ENCODE results near the gene PFN4. TPM values are rescaled to one million over a fixed set of nuclear protein-coding genes. Genes with fewer than 3 reads are reported as not detected.
"Not testable (repeated sequence)": the region's sequence is repeated elsewhere in the genome, so short reads cannot be mapped to it uniquely, and the experiment has no call there.

Gene PFN4
- total and polyA plus RNA-seq, 2 of the 4 experiments (the other 2 are of a cell fraction) = 0.36 to 0.48 TPM

DNA sequence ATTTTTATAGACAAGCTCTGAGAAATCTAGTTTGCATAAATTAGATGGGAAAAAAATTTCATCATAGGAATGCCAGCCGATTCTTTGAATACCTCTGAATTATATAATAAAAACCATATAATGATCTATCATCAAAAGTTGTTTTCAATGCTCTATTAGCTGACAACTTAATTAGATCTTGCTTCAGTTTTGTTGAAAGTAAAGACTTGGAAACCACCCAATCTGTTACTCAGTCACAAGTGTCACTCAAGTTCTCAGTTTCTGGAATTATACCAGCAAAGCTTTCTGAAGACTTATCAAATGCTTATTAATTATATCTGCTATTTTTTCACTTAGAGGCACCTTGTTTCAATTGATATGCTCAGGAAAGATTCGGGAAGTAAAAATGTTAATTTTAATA, 21.1 kb downstream of the PFN4 start:
- CTCF ChIA-PET = no interaction called here
- Histone ChIP-seq H3K56ac (ENCODE audit: extremely low read depth, insufficient read depth, low read length) (no peak overlapping the region), H3K27me3 (ENCODE audit: control insufficient read depth, insufficient read depth, low read length) (no peaks in the 10 kb centered on the region), H2AK5ac (ENCODE audit: low read depth, low read length) (no peak overlapping the region), H3K14ac (replicated peaks; ENCODE audit: low read depth, low read length) (no peak overlapping the region), H3K36me3 (ENCODE audit: control insufficient read depth, insufficient read depth, low read length) (0 out of 2 replicates have a peak, but pooled peaks cover 2% of the 10 kb centered on the region), H2BK20ac (ENCODE audit: low read depth, low read length) (no peak overlapping the region), H2BK120ac (ENCODE audit: low read depth, low read length) (no peak overlapping the region), H3K9me3 (ENCODE audit: control insufficient read depth, insufficient read depth, low read length) (no peaks in the 10 kb centered on the region; the same call in 1 of the 2 replicates), H3K79me1 (ENCODE audit: low read depth in 1 of 2, low read length in 2 of 2) (no peaks in the 10 kb centered on the region), H3K9me1 (ENCODE audit: insufficient read depth, low read length) (no peaks in the 10 kb centered on the region), H3K4me1 (ENCODE audit: control insufficient read depth, insufficient read depth, low read length) (no peaks in the 10 kb centered on the region), H3K18ac (ENCODE audit: low read depth, low read length) (no peak overlapping the region), H3K9ac (ENCODE audit: low read depth, low read length) (no peak overlapping the region), H2AK9ac (replicated peaks; ENCODE audit: low read depth, low read length, poor library complexity) (no peak overlapping the region), H4K20me1 (ENCODE audit: insufficient read depth, low read length) (no peaks in the 10 kb centered on the region), H2BK5ac (ENCODE audit: low read depth, low read length, poor library complexity, severe bottlenecking) (no peak overlapping the region), H3K4me3 (ENCODE audit: insufficient read depth, low read depth, low read length) (no peak overlapping the region), H4K91ac (ENCODE audit: insufficient read depth, low read depth, low read length) (no peak overlapping the region), H3K23ac (ENCODE audit: low read depth, low read length) (no peak overlapping the region), H2AFZ (replicated peaks; ENCODE audit: low read length, poor library complexity) (no peak overlapping the region), H4K8ac (ENCODE audit: low read depth in 2 of 2, low read length in 2 of 2) (no peak overlapping the region), H3K4ac (ENCODE audit: low read depth, low read length) (no peak overlapping the region), H3K4me2 (ENCODE audit: low read depth, low read length) (no peak overlapping the region), H4K5ac (ENCODE audit: low read depth, low read length) (no peak overlapping the region), H2BK15ac (ENCODE audit: low read depth, low read length) (no peak overlapping the region), H3K27ac (ENCODE audit: insufficient read depth, low read length) (no peak overlapping the region)
- no peak for DNase-seq
- POLR2A ChIA-PET (ENCODE audit: unreplicated experiment) = no interaction called here
- in situ Hi-C loops (cut with MboI; ENCODE audit: low sequenced_read_pairs) (no loop called here), intact Hi-C loops (cut with micrococcal nuclease) (no loop called here), dilution Hi-C loops (cut with HindIII; ENCODE audit: low sequenced_read_pairs, unreplicated experiment) (no loop called here)
- no peak for ATAC-seq (ENCODE audit: low read depth)
- WGBS, 2 experiments (ENCODE audit: extremely low coverage in 2 of 2, insufficient read length in 1 of 2) = no CpG with 5 or more reads among the region's 2 CpGs
- BruUV-seq (replicated peaks) = no TSS peak
- TF ChIP-seq, protein P1, sequence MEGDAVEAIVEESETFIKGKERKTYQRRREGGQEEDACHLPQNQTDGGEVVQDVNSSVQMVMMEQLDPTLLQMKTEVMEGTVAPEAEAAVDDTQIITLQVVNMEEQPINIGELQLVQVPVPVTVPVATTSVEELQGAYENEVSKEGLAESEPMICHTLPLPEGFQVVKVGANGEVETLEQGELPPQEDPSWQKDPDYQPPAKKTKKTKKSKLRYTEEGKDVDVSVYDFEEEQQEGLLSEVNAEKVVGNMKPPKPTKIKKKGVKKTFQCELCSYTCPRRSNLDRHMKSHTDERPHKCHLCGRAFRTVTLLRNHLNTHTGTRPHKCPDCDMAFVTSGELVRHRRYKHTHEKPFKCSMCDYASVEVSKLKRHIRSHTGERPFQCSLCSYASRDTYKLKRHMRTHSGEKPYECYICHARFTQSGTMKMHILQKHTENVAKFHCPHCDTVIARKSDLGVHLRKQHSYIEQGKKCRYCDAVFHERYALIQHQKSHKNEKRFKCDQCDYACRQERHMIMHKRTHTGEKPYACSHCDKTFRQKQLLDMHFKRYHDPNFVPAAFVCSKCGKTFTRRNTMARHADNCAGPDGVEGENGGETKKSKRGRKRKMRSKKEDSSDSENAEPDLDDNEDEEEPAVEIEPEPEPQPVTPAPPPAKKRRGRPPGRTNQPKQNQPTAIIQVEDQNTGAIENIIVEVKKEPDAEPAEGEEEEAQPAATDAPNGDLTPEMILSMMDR (conservative IDR thresholded peaks at IDR 0.05; ENCODE audit: low read depth, low read length) = no peak
- TF ChIP-seq CEBPB (IDR thresholded peaks at IDR 0.05; ENCODE audit: low read depth, low read length) (no peak), RFX5 (IDR thresholded peaks at IDR 0.05; ENCODE audit: low read depth, low read length) (no peak)

DNA sequence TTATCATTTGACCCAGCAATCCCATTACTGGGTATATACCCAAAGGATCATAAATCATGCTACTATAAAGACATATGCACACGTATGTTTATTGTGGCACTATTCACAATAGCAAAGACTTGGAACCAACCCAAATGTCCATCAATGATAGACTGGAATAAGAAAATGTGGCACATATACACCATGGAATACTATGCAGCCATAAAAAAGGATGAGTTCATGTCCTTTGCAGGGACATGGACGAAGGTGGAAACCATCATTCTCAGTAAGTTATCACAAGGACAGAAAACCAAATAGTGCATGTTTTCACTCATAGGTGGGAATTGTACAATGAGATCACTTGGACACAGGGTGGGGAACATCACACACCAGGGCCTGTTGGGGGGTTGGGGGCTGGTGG, 22.4 kb downstream of the PFN4 start:
- H3K18ac ChIP-seq (ENCODE audit: low read depth, low read length); H2BK120ac ChIP-seq (ENCODE audit: low read depth, low read length); H4K8ac ChIP-seq (ENCODE audit: low read depth in 2 of 2, low read length in 2 of 2); H2AK9ac ChIP-seq (replicated peaks; ENCODE audit: low read depth, low read length, poor library complexity); ATAC-seq (ENCODE audit: low read depth); H4K20me1 ChIP-seq (ENCODE audit: insufficient read depth, low read length); CTCF ChIA-PET; intact Hi-C loops (cut with micrococcal nuclease); H3K14ac ChIP-seq (replicated peaks; ENCODE audit: low read depth, low read length); H3K27me3 ChIP-seq (ENCODE audit: control insufficient read depth, insufficient read depth, low read length); H2BK20ac ChIP-seq (ENCODE audit: low read depth, low read length); H3K4me2 ChIP-seq (ENCODE audit: low read depth, low read length); H2AFZ ChIP-seq (replicated peaks; ENCODE audit: low read length, poor library complexity); dilution Hi-C loops (cut with HindIII; ENCODE audit: low sequenced_read_pairs, unreplicated experiment); H2BK15ac ChIP-seq (ENCODE audit: low read depth, low read length); H3K9ac ChIP-seq (ENCODE audit: low read depth, low read length); H4K5ac ChIP-seq (ENCODE audit: low read depth, low read length); H3K4me1 ChIP-seq (ENCODE audit: control insufficient read depth, insufficient read depth, low read length); H3K23ac ChIP-seq (ENCODE audit: low read depth, low read length); H3K56ac ChIP-seq (ENCODE audit: extremely low read depth, insufficient read depth, low read length); H3K79me1 ChIP-seq (ENCODE audit: low read depth in 1 of 2, low read length in 2 of 2); DNase-seq; H3K9me1 ChIP-seq (ENCODE audit: insufficient read depth, low read length); H3K4ac ChIP-seq (ENCODE audit: low read depth, low read length); H3K27ac ChIP-seq (ENCODE audit: insufficient read depth, low read length); H3K36me3 ChIP-seq (ENCODE audit: control insufficient read depth, insufficient read depth, low read length); H2BK5ac ChIP-seq (ENCODE audit: low read depth, low read length, poor library complexity, severe bottlenecking); H2AK5ac ChIP-seq (ENCODE audit: low read depth, low read length); H3K9me3 ChIP-seq (ENCODE audit: control insufficient read depth, insufficient read depth, low read length); POLR2A ChIA-PET (ENCODE audit: unreplicated experiment); H3K4me3 ChIP-seq (ENCODE audit: insufficient read depth, low read depth, low read length); H4K91ac ChIP-seq (ENCODE audit: insufficient read depth, low read depth, low read length); in situ Hi-C loops (cut with MboI; ENCODE audit: low sequenced_read_pairs); BruUV-seq (replicated peaks): not testable (repeated sequence)
- WGBS, 2 experiments (ENCODE audit: extremely low coverage in 2 of 2, insufficient read length in 1 of 2) = no CpG with 5 or more reads among the region's 2 CpGs
